ENCODE results near the gene VPS41.

VPS41 gene

DNA sequence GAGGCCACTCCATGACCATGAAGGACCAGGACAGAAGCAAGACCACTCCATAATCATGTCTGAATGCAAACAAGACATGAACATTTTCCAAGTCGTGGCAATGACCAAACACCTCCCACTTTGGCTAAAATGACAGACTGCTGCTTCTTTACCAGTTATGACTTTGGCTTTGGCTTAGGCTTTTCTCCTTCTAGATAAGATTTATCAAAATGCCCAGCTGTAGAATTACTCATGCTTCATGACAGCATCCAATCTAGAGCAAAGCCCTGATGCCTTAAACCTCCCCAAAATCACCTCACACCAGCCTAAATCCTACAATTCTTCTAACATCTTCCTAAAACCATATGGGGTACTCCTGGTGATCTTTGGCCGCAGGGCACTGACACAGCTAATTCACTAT, 102.1 kb downstream of the VPS41 start:
- DNase-seq (ENCODE audit: low read depth) = no peak

DNA sequence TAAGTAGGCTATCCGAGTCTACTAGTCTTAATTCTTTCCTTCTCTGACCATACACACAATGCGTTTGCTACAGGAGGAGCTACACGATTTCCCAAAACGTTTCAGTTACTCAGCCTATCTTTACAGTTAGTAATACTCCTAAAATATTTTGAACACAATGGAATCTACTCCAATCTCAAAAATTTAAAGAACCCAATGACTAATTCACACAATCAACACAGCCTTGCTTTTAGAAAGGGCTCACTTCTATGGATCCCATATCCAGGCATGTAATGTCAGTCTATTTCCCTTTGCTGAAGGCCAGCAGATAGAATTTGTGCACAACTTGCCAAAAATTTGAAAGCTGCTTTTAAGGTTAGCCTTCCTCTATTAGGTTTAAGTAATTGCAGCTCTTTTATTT, 107.2 kb downstream of the VPS41 start:
- DNase-seq (ENCODE audit: low read depth) = peak; percentile 43

DNA sequence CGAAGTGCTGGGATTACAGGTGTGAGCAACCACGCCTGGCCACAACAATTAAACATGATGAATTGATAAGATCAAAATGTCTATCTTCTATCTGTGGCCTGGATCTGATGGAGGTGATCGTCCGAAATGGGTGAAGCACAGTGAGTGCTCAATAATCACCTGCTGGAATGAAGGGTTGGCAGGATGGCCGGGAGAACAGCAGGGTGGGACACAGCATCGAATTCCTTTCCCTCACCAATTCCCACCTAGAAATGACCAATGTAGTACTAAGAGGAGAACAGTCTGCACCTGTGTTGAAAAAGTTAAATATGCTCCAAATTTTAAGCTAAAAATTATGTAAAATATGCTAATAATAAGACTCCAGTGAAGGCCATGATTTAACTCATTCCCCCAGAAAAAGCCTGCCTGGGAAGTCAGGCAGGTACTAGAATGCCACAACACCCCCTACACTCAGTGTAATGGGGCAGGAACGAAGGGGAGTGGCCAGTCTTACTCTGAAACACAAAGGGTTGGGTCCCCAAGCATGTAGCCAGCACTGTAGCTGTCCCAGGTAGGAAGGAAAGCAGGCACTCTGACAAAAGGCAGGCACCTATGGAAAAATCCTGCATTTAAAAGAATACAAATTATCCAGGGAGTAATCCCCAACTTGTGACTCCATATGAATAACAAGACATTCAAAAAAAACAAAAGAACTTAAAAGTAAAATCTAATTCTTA, 110.3 kb downstream of the VPS41 start:
- DNase-seq (ENCODE audit: low read depth) = no peak

DNA sequence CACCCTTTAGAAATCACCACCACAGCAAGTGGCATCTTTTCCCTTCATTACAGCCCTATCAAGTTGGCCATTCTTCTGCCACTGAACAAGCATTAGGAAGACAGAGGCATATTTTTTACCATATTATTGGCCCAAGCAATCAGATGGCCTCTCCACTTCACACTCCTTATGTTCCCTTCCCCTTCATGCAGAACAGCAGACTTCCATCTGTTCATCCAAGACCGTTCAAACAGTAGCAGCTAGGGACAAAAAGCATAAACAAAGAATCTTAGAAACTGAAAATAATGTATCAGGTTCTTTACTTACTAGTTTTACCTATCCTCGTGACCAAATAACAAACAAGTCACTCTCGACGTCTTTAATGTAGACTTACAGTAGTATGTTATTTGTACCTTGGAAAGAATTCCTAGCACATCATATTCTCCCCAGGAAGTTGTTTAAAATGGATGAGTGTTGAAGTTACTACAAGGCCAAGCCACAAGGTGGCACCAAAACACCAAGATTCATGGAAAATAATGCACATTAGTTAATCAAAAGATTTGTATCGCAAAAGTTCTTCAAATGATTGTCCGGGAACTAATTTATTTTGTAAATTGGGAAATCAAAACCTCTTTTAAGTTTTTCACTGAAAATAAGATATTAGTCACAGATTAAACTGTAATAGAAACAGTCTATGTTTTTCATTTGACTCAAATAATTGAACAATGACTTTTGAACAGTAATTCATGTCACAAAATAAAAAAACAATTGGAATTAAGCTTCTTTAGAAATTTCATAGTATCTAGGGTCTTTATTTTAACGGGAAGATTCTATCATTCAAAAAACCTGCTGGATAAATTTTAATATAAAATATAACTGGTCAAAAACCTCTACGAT, 112.1 kb downstream of the VPS41 start:
- peak; percentile 67 for DNase-seq (ENCODE audit: low read depth)

DNA sequence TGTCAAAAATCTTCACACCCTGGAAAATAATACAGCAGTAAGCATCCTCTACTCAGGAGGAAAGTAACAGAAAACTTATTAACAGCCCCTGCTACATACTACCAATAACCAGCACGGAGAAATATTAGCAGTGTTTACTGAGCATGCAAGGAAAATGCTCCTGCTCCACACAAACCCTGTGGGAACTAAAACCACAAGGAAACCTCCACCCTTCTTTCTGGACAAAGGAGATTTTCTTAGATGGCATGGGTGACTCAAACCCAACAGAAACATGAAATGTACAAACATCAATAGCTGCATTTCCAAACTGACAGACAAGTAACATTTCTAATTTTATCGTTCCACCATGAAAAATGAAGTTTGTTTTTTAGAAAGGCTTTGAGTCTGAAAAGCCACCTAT, 113.4 kb downstream of the VPS41 start:
- no peak for DNase-seq (ENCODE audit: low read depth)

DNA sequence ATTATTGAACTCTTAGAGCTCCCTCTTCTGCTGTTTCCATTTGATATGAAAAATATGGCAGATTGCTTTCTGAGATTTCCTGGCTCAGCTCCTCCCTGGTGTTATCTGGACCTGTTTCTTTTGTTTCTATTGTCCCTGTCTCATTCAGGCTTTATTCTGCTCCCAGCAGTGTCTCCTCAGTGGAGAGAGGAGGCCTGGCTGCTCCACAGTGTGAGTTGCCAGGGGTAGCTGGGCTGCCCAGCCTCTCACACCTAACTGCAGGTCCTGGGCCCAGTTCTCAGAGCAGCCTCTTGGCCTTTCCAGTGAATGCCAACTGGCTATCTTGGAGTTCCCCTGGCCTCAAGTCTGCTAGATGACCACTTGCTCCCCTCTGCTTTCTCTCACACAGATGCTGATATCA, 127.0 kb downstream of the VPS41 start:
- DNase-seq (ENCODE audit: low read depth) = no peak

DNA sequence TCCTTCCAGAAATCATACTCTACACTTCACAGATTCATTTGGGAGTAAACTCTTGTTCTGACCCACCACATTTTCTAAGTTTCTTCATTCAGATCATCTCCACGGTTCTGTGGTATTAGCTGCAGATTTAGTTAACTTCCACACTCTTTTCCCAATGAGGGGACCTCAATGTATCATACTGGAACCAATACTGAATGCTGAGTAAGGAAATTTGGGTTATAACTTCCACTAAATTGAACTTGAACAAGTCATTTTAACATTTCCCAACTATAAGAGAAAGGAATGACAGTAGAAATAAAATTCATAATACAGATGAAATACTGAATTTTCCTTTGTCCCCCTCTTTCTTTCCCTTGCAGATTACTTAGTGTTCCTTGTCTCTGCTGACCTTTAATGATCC, 131.4 kb downstream of the VPS41 start:
- DNase-seq (ENCODE audit: low read depth) = no peak

DNA sequence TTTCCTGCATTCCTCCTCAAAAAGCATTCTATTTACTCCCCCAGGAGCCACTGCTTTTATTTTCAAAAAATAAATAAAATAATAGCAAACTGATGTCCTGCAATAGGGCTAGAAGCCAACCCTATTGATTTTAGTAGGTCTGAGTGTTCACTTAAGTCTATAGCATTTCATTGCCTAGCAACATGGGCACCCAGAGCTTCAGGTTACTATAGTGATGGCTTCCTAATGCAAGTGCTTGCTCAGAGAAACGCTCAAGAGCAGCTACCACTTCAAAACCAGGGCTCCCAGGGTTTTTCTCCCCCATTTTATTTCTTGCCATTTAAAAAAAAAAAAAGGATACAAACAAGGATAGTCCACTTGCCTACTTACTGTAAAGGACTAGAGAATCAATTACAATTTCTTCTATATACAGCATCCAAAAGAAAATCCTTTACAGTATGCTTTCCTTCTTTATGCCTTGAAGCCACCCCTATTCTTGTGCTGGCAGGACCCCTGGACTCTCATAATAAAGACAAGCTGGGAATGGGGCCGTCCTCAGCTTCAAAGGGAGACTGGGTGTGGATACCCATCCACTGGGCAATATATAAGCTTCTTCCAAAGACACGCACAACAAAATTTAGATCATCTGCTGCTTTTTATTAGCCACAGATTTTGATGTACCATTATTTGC, 133.3 kb downstream of the VPS41 start:
- DNase-seq (ENCODE audit: low read depth) = no peak

DNA sequence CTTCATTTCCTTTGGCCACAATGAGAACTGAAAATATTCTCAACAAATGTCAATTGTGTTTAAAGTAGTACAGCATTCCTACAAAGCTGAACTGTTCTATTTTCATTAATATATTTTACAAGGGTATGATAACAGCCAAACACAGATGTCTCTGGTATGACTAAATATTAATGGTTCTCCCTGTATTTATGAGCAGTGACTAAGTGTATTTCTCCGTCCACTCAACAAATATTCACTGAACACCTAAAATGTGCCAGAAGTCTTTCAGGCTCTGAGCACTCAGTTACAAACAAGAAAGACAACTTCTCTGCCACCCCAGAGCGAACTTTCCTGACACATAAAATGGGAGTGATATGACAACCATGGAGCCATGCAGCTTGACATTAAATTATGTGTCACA, 135.6 kb downstream of the VPS41 start:
- DNase-seq (ENCODE audit: low read depth) = peak; percentile 48

DNA sequence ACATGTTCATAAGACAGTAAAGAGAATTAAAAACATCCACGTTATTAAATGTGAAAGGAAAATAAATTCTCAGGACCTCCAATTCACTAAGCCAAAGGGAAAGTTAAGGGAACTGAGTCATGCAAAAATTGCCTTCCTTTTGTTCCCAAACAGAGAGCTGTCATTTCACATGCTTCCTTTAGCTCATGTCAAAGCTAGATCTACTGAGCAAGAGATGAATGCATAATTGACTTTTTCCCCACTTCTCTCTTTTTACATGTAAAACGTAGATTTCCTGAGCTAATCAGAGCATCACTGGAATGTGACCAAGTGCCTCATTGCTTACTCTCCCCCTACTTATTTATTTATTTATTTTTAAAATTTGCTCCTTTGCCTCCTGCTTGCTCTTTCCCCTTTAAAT, 148.8 kb downstream of the VPS41 start:
- no peak for DNase-seq (ENCODE audit: low read depth)

DNA sequence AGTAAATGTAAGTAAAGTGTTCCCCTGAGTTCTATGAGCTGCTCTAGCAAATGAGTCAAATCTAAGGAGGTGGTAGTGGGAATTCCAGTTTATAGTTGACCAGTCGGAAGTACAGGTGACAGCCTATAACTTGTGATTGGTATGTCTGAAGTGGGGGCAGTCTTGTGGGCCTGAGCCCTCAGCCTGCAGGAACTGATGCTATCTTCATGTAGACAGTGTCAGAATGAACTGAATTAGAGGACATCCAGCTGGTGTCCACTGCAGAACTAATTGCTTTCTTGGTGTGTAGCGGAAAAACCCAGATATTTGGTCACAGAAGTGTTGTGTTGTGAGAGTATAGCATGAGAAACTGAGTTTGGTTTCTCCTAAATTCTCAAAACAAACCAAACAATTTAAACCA, 150.0 kb downstream of the VPS41 start:
- no peak for DNase-seq (ENCODE audit: low read depth)

DNA sequence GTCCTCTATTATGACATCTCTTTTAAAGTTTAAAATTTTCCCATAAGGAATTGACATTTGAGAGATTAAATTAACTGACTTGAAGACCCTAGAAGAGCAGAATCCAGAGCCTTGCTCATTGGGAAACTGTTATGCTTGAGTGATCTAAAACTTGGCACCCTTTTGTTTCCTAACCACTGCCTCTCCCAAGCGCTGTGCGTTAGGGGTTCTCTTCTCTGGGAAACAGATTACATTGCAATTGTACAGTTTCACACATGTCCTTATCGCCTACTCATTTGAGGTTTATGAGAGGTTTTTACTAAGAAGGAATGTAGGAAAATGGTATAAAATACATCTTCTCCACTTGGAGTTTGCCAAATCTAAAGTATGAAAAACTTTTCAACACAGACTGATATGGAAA, 151.1 kb downstream of the VPS41 start:
- DNase-seq (ENCODE audit: low read depth) = no peak

DNA sequence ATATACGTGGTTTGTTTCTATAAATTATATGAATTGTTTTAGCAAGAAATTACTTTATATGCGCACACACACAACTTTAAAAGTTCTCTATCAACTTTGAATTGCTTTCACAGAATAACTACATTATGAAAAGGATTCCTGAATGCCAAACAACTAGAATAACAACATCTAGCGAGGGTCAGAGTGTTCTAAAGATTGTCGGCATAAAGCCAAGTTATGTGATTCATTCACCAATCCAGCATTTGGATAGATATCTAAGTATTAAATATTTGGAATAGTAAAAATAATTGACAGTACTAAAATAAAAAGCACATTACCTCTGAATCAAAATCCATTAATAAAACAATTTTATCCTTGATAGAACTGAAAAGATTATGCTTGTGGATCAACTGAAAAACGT, 152.5 kb downstream of the VPS41 start:
- peak; percentile 55 for DNase-seq (ENCODE audit: low read depth)

DNA sequence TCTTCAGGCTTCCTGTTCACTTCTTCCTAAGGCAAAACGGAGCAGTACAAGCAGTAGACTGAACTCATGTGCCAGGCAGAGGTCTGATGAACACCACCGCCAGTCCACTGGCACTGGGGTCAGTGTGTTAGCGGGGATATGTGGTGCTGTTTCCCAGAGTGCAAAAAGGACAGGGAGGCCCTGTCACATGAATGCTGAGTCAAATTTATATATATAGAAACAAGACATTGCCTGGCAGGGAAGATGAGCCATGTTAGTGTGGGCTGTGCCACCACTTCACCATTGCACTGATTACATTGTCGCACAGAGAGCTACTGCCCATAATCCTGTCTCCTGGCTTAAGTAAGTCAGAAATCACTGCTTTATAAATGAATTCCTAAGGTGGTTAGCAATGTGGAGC, 155.6 kb downstream of the VPS41 start:
- no peak for DNase-seq (ENCODE audit: low read depth)

DNA sequence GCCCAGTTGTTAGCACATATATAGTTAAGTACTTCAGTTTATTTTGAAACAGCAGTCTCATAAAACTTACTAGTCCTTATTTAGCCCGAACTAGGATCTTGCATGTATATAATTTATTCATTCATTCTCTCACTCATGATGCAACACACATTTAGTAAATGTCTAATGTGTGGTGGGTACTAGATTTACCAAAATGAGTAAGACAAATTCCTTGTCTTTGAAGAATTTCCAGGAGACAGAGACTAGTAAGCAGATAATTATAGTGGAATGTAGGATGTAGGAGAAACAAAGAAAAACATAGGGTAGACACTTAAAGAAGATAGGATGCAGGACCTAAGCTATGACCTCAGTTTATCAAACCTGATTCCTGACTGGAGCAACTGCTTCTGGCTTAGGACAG, 157.6 kb downstream of the VPS41 start:
- DNase-seq (ENCODE audit: low read depth) = peak; percentile 74

DNA sequence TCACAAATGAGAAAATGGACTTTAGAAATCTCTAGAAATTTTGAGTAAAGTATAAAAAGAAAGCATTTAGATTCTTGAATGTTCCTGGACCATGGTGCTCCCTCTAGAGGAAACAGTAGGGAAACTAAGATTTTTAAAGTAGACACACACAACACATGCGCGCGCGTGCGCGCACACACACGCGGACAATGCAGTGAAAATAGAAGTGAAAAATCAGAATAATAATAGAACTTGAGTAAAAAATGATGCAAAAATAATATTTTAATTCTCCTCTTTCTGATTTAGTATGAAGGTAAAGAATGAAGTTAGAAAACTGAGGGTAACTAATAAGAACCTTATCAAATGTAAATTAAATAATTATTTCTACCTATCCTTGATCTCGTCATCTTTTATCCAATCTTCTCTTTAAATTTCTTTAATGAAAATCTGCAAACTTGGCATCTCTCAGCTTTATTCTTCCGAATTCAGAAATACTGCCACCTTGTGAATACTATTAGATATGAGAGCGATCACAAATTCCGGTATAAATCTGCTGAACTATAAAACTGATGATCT, 160.9 kb downstream of the VPS41 start:
- DNase-seq (ENCODE audit: low read depth) = no peak

DNA sequence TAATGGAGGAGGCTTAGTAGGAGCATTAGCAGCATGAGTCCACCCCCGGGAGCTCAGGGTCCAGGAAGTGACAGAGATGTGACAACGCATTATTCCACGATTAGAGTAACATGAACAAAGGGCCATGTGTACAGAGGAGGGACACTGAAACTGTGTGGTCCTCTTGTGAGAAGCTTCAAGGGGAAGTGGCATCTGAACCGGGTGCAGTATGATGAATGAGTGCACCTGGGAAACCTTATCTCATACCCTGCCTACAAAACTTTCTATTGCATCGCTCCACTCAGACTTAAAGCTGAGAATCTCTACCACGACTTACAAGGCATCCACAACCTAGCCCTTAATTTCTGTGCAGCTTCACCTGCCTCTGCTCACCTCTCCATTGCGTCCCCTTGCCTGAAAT, 162.6 kb downstream of the VPS41 start:
- no peak for DNase-seq (ENCODE audit: low read depth)

DNA sequence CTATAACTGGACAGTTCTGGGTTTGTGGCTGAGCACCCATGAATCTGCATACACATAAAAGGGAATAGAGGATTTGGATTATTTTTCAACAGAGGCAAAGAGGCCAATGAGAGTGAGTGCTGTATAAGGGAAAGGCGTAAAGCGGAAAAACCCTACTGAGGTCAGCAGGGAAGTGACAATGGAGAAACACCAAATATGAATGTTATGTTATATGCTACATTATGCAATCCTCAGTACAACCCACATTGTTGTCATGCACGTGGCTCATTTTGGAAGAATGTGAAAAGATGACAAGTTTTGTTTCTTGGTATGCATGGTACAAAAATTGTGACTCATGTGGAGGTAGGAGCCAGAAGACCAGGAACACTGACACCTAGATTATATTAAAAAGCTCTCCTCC, 164.2 kb downstream of the VPS41 start:
- DNase-seq (ENCODE audit: low read depth) = peak; percentile 75

DNA sequence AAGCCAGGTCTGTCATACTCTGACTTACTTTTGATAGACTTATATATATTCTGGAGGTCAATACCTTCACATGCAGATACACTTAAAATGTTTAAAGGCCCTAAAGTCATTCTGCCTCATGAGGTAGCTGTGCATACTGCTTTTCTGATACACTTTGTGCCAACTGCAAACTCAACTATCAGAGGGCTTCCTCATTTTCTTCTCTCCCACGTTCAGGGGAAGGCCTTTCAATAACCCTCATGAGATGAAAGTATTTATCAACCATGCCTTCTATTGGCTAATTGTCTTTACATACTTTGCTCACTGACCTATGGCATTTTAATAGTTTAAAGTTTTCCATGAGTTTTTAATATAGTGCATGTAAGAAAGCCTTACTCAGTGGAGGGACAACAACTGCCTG, 165.1 kb downstream of the VPS41 start:
- no peak for DNase-seq (ENCODE audit: low read depth)

DNA sequence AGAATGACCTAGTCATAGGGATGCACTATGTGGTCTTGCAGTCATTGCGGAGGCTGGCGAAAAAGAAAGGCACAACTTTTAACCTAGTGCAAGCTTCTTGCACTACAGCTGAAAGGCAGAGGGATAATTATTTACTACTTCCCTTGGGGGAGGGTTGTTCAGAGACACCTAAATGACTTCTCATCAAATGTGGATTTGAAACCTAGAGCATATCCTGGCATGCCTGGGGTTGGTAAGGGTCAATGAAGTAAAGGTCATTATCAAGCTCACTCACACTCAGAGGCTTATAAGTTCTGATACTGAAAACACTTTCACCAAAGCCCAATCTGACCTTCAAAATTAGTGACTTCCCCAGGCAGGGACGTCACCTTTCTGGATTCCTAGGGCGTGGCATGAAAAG, 168.9 kb downstream of the VPS41 start:
- no peak for DNase-seq (ENCODE audit: low read depth)

DNA sequence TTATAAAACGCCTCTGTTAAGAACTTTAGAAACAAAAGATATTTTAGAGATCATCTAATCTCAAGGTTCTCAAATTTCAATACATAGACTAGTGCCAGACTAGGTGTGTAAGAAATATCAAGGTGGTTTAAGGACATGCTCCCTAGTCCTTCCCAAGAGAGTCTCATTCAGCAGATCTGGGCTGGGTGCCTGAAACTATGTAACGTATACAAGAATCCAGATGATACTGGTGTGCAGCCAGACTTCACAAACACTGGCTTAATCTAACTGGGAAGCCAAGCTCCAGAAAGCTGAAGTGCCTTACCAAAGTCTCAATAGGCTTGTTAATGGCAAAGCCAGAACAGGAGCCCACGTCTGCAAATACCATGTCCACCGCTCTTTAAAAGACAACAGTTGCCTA, 172.9 kb downstream of the VPS41 start:
- no peak for DNase-seq (ENCODE audit: low read depth)

DNA sequence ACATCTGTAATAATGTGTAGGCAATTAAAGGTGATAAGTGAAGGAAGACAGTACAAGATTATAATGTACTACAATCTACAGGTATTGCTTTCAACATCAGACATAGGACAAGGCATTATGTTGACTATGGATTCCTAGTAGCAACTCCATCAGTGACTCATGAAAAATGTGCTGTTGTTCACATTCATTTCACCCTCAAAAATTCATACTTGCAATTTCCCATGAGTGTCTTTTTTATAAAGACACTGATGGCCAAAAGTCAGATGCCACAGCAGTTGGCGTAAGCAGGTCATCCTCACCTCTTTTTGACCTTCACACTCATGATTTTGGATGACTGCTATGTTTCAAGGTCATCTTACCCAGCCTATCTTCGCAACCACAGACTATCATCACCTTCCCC, 177.8 kb downstream of the VPS41 start:
- peak; percentile 61 for DNase-seq (ENCODE audit: low read depth)

DNA sequence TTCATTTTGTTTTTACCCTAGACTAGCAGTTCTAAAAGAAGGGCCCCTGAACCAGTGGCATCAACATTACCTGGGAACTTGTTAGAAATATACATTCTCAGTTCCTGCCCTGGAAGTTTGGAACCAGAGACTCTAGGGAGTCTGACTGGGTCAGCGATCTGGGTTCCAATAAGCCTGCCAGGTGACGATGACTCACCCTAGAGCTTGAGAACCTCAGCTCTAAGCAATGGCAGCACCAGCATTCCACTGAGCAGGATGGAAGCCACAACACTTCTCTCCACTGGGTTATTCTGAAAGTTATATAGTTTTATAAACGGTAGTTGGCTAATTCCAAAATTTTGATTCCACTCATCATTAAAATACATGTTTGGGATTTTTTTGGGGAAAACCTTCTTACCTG, 180.8 kb downstream of the VPS41 start:
- peak; percentile 19 for DNase-seq (ENCODE audit: low read depth)

Measured in EH (cell line).